HG02870 (cell line): Measurements from ENCODE around the gene NUDT14.

Experiments used
- ATAC-seq: cut with Tn5 transposase; IDR thresholded peaks from one replicate; pipeline ENCODE4 v1.9.1; 2021; ENCODE audit warnings: mild to moderate bottlenecking, moderate library complexity; ENCODE audit not compliant: unreplicated experiment

The NUDT14 gene

GRCh38 chr14:105178069-105178867 is 2.8 kb downstream of the NUDT14 start:
- ATAC-seq = no peak

GRCh38 chr14:105177082-105177481 is 4.0 kb downstream of the NUDT14 start:
- ATAC-seq = no peak

DNA sequence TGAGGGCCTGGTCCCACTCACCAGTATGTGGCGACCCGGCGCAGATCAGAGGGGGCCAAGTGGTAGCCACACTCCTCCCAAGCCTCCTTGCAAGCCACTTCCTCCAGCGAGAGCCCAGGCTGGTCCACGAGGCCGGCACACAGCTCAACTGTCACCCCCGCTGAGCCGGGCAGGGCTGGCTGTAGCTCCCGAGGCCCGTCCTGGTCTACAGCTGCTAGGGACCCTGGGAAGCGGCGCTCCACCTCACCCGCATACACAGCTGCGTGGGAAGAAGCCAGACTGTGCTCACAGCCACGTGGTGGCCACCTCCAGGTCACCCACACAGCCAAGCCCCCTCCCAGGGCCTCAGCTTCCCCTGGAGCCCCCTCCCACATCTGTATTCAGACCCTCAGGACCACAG is 4.6 kb downstream of the NUDT14 start:
- ATAC-seq = no peak

- no peak for ATAC-seq
Measured at GRCh38 chr14:105173901-105174894, 6.9 kb downstream of the NUDT14 start.

GRCh38 chr14:105173145-105173544 is 8.0 kb downstream of the NUDT14 start:
- ATAC-seq = no peak

DNA sequence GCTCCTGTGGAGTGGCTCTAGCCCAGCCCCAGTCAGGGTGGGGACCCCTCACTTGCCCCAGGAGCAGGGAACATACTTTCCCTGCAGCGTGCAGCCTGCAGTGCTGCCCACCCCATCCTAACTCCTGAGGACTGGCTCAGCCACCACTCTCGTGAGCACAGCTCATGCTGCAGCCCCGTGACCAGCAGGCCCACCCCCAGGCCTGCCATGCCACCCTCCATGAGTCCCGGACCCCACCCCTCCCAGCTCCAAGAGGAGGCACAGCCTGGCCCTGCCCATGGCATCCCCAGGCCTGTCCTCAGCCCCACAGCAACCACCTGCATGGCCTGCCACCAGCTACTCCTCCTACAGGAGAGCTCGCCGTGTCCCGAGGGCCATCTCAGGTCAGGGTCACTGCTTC is 8.6 kb downstream of the NUDT14 start:
- ATAC-seq = no peak

DNA sequence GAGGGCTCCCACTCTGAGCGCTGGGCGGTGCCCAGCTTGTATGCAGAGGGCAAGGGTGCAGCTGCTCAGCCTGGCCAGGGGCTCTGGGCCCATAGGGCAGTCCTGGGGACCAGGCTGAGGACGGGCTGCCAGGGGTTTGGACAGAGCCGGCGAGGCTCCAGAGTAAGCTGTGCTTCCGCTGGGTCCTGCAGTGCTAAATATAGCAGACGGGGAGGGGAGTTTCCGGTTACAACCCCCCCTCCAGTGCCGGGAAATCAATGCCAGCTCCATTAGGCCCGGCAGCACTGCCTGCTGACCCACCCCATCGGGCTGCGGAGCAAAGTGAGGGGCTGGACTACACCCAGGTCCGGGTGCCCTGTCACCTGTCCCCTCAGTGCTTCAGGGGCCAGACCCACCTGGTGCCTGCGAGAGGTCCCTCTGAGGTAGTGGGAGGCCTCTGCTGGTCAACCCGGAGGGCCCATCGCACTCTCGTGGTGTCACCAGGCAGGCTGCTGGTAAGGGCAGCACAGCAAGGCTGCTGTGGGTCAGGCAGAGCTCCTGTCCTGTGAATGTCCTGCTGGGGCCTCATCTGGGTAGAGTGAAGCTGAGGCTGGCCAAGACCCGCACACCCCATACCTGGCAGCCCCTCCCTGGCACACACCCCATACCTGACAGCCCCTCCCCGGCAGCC is 10.0 kb downstream of the NUDT14 start:
- ATAC-seq = no peak

GRCh38 chr14:105169776-105170655 is 11.1 kb downstream of the NUDT14 start:
- no peak for ATAC-seq

- ATAC-seq = no peak
Measured at GRCh38 chr14:105168979-105169507, 12.1 kb downstream of the NUDT14 start.

GRCh38 chr14:105168496-105168978 is 12.6 kb downstream of the NUDT14 start, which contains the start of gene JAG2:
TSS of gene JAG2 (minus strand) at chr14:105168776. CDS start at chr14:105168420, 356 bp downstream.
- no peak for ATAC-seq

DNA sequence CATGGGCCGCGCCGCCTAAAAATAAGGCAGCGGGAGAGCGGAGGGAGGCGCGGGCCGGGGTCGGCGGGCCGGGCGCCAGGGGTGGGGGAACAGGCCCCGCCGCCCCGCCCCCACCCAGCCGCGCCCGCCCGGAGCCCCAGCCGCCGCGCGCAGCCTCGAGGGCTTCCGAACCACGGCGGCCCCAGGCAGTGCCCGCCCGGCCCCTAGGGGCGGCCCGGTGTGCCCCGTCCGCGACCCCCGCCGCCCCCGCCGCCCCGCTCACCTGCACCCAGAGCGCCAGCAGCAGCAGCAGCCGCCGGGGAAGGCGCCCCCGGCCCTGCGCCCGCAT is 13.1 kb downstream of the NUDT14 start:
- ATAC-seq = no peak

DNA sequence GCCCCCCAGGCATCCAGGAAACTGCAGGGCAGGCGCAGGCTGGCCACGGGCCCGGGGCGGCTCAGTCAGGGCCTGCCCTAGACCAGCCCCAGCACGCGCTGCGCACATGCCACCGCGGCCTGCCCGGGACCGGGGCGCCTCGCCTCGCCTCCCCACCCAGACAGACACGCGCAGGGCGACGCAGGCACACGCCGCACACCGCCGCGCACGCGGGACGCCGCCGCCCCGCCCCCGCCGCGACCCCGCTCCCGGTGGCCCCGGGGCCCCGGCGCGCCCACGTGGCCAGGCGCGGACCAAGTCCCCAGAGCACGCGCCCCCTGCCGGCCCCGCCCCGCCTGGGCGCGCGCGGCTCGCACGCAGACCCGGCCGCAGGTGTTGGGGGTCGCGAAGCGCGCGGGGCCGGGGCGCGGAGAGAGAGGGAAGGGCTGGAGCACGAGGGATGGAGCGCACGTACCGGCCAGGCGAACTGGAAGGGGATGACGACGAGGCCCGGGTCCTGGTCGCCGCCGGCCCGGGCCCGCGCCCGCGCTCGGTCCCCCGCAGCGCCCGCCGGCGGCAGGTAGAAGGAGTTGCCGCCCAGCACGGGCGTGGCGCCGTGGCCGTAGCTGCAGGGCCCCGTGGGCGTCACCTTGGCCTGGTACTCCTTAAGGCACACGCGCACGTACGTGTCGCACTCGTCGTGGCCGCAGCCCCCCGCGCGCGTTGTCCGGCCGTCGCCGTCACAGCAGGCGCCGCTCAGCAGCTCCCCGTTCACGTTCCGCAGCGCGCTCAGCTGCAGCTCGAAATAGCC is 13.6 kb downstream of the NUDT14 start:
- ATAC-seq = no peak

DNA sequence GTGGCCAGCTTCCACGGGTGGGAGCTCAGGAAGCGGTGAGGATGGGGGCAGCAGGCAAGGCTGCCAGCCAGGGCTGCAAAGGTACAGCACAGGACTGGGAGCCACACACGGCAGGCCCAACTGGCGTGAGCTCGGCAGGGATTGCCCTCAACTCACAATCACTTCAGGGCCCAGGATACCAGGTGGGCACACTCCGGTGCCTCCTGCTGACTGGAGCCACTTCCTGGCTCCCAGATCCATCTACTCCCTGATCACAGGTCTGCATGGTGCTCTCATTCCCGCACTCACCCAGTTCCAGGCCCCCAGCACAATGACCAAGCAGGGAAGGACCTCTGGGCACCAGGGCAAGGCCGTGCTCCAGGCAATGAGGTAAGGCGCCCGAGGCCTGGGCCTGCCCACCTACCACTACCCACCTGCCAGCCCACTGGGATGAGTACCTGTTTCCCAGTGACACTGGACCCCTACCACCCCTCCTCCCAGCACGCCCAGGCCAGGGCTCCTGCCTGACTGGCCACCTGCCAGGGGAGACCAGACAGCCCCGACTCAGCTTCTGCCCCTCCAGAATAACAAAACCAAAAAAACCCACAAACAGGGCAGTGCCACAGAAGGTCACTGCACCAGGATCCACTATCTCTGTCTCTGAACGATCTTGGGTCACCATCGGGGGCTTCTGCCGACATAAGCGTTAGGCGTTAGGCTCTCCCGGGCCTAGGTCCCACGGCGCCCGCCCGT is 14.4 kb downstream of the NUDT14 start:
- no peak for ATAC-seq

- ATAC-seq = no peak
Measured at GRCh38 chr14:105165761-105166485, 15.2 kb downstream of the NUDT14 start.

GRCh38 chr14:105165134-105165704 is 15.9 kb downstream of the NUDT14 start:
- no peak for ATAC-seq

- no peak for ATAC-seq
Measured at GRCh38 chr14:105163040-105163742, 17.9 kb downstream of the NUDT14 start.

DNA sequence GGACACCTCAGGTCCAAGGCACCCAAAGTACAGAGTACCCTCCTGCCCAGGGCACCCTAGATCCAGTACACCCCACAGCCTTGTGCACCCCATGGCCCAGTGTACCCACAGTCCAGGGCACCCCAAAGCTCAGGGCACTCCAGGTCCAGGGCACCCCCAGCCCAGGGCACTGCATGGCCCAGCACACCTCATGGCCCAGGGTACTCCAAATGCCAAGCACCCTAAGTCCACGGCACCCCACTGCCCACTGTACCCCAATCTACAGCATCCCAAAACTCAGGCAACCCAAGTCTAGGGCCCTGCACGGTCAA is 18.5 kb downstream of the NUDT14 start:
- no peak for ATAC-seq
